CD14-positive monocyte (primary cell): Measurements from ENCODE around the gene FRAS1. TPM values are rescaled to one million over a fixed set of nuclear protein-coding genes. Genes with fewer than 3 reads are reported as not detected.

Experiments used
- DNase-seq, 3 donors: peaks; one replicate each; pipeline ENCODE4 v3.0.0-alpha.2; 2011 to 2022
- H2AFZ ChIP-seq: 2 replicates; pipeline ENCODE4 v1.6.0; 2012; ENCODE audit warnings: mild to moderate bottlenecking, low read depth, low read length, inconsistent platforms; ENCODE audit not compliant: insufficient read depth, poor library complexity, severe bottlenecking
- H3K27ac ChIP-seq, 2 donors: 1 replicate in 1 of 2; 2 replicates in 1 of 2; pipeline ENCODE4 v1.5.1; 2012 to 2013; ENCODE audit warnings: low read length in 2 of 2, control low read depth in 1 of 2, inconsistent platforms in 1 of 2, low read depth in 1 of 2, mild to moderate bottlenecking in 1 of 2
- H3K27me3 ChIP-seq, 2 donors: one replicate each; pipeline versions ENCODE4 v1.6.0 to v1.6.1; 2011 to 2013; ENCODE audit warnings: low read length in 2 of 2; ENCODE audit not compliant: control insufficient read depth in 2 of 2, insufficient read depth in 2 of 2
- H3K36me3 ChIP-seq, 2 donors: replicated peaks in 1 of 2; 1 replicate in 1 of 2; 2 replicates in 1 of 2; pipeline versions ENCODE4 v1.5.1 to v1.6.1; 2012 to 2013; ENCODE audit warnings: low read length in 2 of 2, control low read depth in 1 of 2, inconsistent platforms in 1 of 2, mild to moderate bottlenecking in 1 of 2; ENCODE audit not compliant: insufficient read depth in 2 of 2, control insufficient read depth in 1 of 2
- H3K4me1 ChIP-seq, 2 donors: 1 replicate in 1 of 2; 2 replicates in 1 of 2; pipeline versions ENCODE4 v1.5.1 to v1.6.1; 2012 to 2013; ENCODE audit warnings: low read length in 2 of 2, control low read depth in 1 of 2, inconsistent platforms in 1 of 2, mild to moderate bottlenecking in 1 of 2, moderate library complexity in 1 of 2; ENCODE audit not compliant: insufficient read depth in 2 of 2, control insufficient read depth in 1 of 2
- H3K4me2 ChIP-seq: replicated peaks from 2 replicates; pipeline ENCODE3; 2012; ENCODE audit warnings: low read length, moderate library complexity, mild to moderate bottlenecking; ENCODE audit not compliant: poor library complexity, severe bottlenecking; ENCODE audit errors: extremely low read depth
- H3K4me3 ChIP-seq, 3 experiments: fragments of 200-600 bp in 1 of 3; sonication (generic) in 1 of 3; replicated peaks in 1 of 3; 1 replicate in 2 of 3; 2 replicates in 1 of 3; pipeline ENCODE4 v1.5.1; 2011 to 2013; ENCODE audit warnings: low read length in 3 of 3, mild to moderate bottlenecking in 3 of 3, control low read depth in 2 of 3, low read depth in 2 of 3, inconsistent platforms in 1 of 3, moderate library complexity in 1 of 3
- H3K79me2 ChIP-seq: 2 replicates; pipeline ENCODE4 v1.6.0; 2012; ENCODE audit warnings: mild to moderate bottlenecking, control low read depth, inconsistent platforms, low read length, moderate library complexity; ENCODE audit not compliant: insufficient read depth
- H3K9ac ChIP-seq: 2 replicates; pipeline ENCODE4 v1.6.0; 2017; ENCODE audit warnings: low read length, mild to moderate bottlenecking; ENCODE audit not compliant: insufficient read depth, poor library complexity, severe bottlenecking
- H3K9me3 ChIP-seq, 2 donors: replicated peaks in 1 of 2; 1 replicate in 1 of 2; 2 replicates in 1 of 2; pipeline versions ENCODE4 v1.5.1 to v1.6.1; 2012 to 2013; ENCODE audit warnings: low read length in 2 of 2, control low read depth in 1 of 2; ENCODE audit not compliant: control insufficient read depth in 1 of 2, insufficient read depth in 1 of 2
- H4K20me1 ChIP-seq: 2 replicates; pipeline ENCODE4 v1.6.0; 2012; ENCODE audit warnings: mild to moderate bottlenecking, low read length, control low read depth, moderate library complexity; ENCODE audit not compliant: insufficient read depth
- H3K27ac Mint-ChIP-seq, 7 donors: one replicate each; pipeline ENCODE4 v1.8.0; 2020; ENCODE audit warnings: mild to moderate bottlenecking in 7 of 7, mixed read lengths in 7 of 7, moderate library complexity in 6 of 7, inconsistent platforms in 2 of 7
- H3K27me3 Mint-ChIP-seq, 3 donors: one replicate each; pipeline ENCODE4 v1.8.0; 2021 to 2022; ENCODE audit warnings: low read depth in 3 of 3, mild to moderate bottlenecking in 3 of 3, mixed read lengths in 3 of 3, moderate library complexity in 3 of 3, inconsistent platforms in 1 of 3
- H3K36me3 Mint-ChIP-seq, 2 donors: one replicate each; pipeline ENCODE4 v1.8.0; 2020; ENCODE audit warnings: mixed read lengths in 2 of 2, inconsistent platforms in 1 of 2, mild to moderate bottlenecking in 1 of 2
- H3K4me1 Mint-ChIP-seq: one replicate; pipeline ENCODE4 v1.8.0; 2020; ENCODE audit warnings: mild to moderate bottlenecking, mixed read lengths
- H3K4me3 Mint-ChIP-seq, 2 donors: one replicate each; pipeline ENCODE4 v1.8.0; 2020; ENCODE audit warnings: mild to moderate bottlenecking in 2 of 2, mixed read lengths in 2 of 2, moderate library complexity in 1 of 2
- H3K9me3 Mint-ChIP-seq, 7 donors: one replicate each; pipeline ENCODE4 v1.8.0; 2020 to 2022; ENCODE audit warnings: mixed read lengths in 7 of 7, mild to moderate bottlenecking in 6 of 7, moderate library complexity in 6 of 7, inconsistent platforms in 2 of 7
- WGBS: methylation state at CpG from one replicate; pipeline ENCODE4 v1.1.5; 2013; ENCODE audit warnings: missing lambda C conversion rate; ENCODE audit not compliant: insufficient coverage; 5-methylcytosine and 5-hydroxymethylcytosine counted together
- intact Hi-C, 2 donors: fragments of 100-400 bp; cut with micrococcal nuclease; formaldehyde crosslinking; loops; one replicate each; pipeline versions ENCODE4 v1.15.0 to v1.15.1; 2023
- polyA plus RNA-seq, 3 donors: library from polyadenylated mRNA; depleted of rRNA in 1 of 3; unstranded in 2 of 3; stranded (reverse) in 1 of 3; fragments of 300-500 nt in 2 of 3; fragments of >200 nt in 1 of 3; fragmentation: Illumina TruSeq in 2 of 3; gene quantifications; 1 replicate in 2 of 3; 2 replicates in 1 of 3; pipeline ENCODE4 v1.2.3, GENCODE V29; 2012 to 2021
- TF ChIP-seq, protein P1 (sequence below): fragments of 200-600 bp; IDR thresholded peaks from one replicate; pipeline ENCODE4 v1.8.0; 2022; ENCODE audit warnings: antibody characterized with exemption, mild to moderate bottlenecking

FRAS1 gene
- polyA plus RNA-seq, 3 donors = not detected

DNA sequence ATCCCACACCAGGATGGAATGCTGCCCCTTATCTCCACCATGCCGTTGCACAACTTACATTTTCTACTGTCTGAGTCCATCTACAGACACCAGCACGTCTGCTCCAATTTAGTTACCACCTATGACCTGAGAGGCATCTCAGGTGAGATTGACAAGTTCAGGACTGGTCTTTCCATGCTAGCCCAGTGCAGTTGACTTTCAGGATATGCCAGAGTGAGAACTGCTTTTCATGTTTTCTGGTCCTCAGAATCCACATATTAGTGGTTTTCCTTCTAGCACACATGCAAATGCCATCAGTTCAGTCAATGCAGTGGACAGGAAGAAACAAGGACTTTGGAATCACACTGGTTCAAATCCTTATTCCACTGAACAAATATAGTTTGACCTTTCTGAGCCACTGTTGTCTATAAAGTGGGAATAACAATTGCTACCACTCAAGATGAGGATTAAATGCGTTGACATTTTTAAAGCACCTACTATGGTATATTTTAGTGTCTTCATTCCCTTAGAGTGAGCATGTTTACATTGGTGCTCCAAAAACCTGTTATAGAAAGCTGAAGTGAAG is 456.4 kb downstream of the FRAS1 start:
- intact Hi-C loops = no loop called here
- no peak overlapping the region for H3K4me2 ChIP-seq
- Mint-ChIP-seq H3K9me3 (no peaks in the 10 kb centered on the region), H3K27ac (no peak overlapping the region), H3K4me1 (no peaks in the 10 kb centered on the region), H3K4me3 (no peak overlapping the region), H3K36me3 (no peaks in the 10 kb centered on the region), H3K27me3 (no peaks in the 10 kb centered on the region)
- H3K36me3 ChIP-seq = no peaks in the 10 kb centered on the region
- 100% methylated on average over 2 of the region's 3 CpGs for WGBS
- no peak overlapping the region for H3K27ac ChIP-seq
- no peaks in the 10 kb centered on the region for H3K9me3 ChIP-seq
- DNase-seq = no peak
- no peak overlapping the region for H3K9ac ChIP-seq
- TF ChIP-seq, protein P1, sequence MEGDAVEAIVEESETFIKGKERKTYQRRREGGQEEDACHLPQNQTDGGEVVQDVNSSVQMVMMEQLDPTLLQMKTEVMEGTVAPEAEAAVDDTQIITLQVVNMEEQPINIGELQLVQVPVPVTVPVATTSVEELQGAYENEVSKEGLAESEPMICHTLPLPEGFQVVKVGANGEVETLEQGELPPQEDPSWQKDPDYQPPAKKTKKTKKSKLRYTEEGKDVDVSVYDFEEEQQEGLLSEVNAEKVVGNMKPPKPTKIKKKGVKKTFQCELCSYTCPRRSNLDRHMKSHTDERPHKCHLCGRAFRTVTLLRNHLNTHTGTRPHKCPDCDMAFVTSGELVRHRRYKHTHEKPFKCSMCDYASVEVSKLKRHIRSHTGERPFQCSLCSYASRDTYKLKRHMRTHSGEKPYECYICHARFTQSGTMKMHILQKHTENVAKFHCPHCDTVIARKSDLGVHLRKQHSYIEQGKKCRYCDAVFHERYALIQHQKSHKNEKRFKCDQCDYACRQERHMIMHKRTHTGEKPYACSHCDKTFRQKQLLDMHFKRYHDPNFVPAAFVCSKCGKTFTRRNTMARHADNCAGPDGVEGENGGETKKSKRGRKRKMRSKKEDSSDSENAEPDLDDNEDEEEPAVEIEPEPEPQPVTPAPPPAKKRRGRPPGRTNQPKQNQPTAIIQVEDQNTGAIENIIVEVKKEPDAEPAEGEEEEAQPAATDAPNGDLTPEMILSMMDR = no peak
- H3K4me3 ChIP-seq = no peak overlapping the region
- H2AFZ ChIP-seq = no peak overlapping the region
- no peaks in the 10 kb centered on the region for H3K79me2 ChIP-seq
- H3K27me3 ChIP-seq = no peaks in the 10 kb centered on the region
- H4K20me1 ChIP-seq = no peaks in the 10 kb centered on the region
- no peaks in the 10 kb centered on the region for H3K4me1 ChIP-seq

DNA sequence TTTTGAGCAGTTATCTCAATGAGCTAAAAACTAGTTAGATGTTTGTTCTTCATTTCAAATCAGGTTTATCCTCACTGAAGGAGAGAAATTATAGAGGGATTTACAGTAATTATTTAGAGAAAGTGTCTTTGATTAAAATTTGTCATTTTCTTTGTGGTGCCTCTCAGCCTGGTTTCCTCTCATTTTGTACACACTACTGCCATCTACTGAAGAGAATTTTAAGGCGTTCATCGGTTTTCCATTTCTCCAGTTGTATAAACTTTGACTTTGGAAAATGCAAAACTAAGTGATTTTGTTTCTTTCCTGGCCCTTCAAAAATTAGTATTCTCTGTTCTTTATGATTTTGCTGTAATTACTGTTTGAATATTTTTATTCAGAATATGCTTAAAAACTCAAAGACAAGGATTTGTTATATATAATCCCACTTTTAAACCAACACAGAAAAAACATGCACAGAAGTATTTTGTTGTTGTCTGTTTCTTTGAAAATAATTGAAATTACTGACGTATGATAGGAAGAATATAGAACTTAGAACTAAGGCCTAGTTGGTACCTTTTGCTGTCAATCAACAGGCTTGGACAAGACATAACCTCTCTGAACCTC is 460.0 kb downstream of the FRAS1 start:
- Histone ChIP-seq H3K9ac (no peak overlapping the region), H3K4me2 (no peak overlapping the region), H3K9me3 (no peaks in the 10 kb centered on the region), H3K4me1 (no peaks in the 10 kb centered on the region), H3K27me3 (no peaks in the 10 kb centered on the region), H2AFZ (no peak overlapping the region), H3K4me3 (no peak overlapping the region), H3K27ac (no peak overlapping the region), H3K36me3 (no peaks in the 10 kb centered on the region), H3K79me2 (no peaks in the 10 kb centered on the region), H4K20me1 (no peaks in the 10 kb centered on the region)
- TF ChIP-seq, protein P1 = peak; percentile 16
- WGBS = no CpG with 5 or more reads among the region's 3 CpGs
- H3K27me3 Mint-ChIP-seq = peaks cover 0 to 1% (median 0%) of the 10 kb centered on the region in 3 donors
- no peak overlapping the region for H3K27ac Mint-ChIP-seq
- H3K4me3 Mint-ChIP-seq = no peak overlapping the region
- H3K9me3 Mint-ChIP-seq = peaks cover 0 to 2% (median 0%) of the 10 kb centered on the region in 7 donors
- H3K4me1 Mint-ChIP-seq = no peaks in the 10 kb centered on the region
- no peaks in the 10 kb centered on the region for H3K36me3 Mint-ChIP-seq
- no peak for DNase-seq
- intact Hi-C loops = no loop called here
